ENCODE data around the gene JMJD4.

GRCh38 chr1:227726318-227726717 lies 8.8 kb downstream of the JMJD4 start:
- TF ChIP-seq CTCF (IDR thresholded peaks at IDR 0.05; ENCODE audit: borderline replicate concordance, extremely low read depth, low read length, poor library complexity, severe bottlenecking) (no peak), EZH2 (IDR thresholded peaks at IDR 0.05; ENCODE audit: borderline replicate concordance, low read depth, low read length, severe bottlenecking) (no peak)

Data from DND-41 (cell line).